ENCODE results near the gene NCR3LG1.

Gene NCR3LG1

DNA sequence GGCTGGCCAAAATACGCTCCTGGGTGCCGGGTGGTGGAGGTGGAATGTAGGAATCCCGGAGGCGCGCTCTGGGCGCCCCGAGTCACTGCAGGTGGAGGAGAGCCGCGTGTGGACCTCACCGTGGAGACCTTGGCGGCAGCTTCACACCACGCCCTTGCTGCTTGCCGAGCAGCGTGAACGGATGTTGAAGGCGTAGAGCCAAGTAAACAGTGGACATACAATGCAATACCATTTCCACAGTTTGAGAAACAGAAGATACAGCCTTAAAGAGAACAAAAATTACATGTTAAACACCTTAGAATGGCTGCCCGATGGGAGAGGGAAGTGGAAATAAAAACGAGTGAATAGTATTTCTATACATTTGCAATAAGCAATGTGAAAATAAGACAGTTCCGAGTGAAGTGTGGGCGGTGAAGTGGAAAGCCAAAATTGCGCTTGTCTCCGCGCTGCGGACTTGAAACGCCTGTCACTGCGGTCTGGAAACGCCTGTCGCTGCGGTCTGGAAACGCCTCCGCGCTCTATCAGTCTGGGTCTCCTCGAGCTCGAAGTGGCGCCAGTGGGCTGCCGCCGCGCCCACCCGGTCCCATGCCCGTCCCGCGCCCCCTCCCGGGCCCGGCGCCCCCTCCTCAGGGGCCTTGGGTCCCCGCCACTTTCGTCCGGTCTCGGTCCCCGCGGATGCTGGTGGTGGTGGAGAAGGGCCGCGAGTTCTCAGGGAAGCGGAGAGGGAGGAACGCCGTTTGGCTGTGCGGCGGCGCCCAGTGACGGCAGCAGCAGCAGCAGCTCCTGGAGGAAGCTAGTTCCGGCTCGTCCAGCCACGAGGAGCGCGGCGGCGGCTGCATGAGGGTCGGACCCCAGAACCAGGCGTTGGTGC is 1.6 kb downstream of the NCR3LG1 start:
- peak overlapping the region; percentile 78 for H3K4me3 Mint-ChIP-seq
- peak overlapping the region; percentile 46 for H3K27ac Mint-ChIP-seq
- H3K36me3 Mint-ChIP-seq = no peaks in the 10 kb centered on the region
- H3K9me3 Mint-ChIP-seq = no peaks in the 10 kb centered on the region
- peaks cover 11% of the 10 kb centered on the region for H3K27me3 Mint-ChIP-seq
- H3K4me1 Mint-ChIP-seq = peaks cover 20% of the 10 kb centered on the region
- DNase-seq (ENCODE audit: low spot score in 2 of 2) = peak; percentile 3 to 32
- peak; percentile 15 for ATAC-seq (ENCODE audit: low read depth)

DNA sequence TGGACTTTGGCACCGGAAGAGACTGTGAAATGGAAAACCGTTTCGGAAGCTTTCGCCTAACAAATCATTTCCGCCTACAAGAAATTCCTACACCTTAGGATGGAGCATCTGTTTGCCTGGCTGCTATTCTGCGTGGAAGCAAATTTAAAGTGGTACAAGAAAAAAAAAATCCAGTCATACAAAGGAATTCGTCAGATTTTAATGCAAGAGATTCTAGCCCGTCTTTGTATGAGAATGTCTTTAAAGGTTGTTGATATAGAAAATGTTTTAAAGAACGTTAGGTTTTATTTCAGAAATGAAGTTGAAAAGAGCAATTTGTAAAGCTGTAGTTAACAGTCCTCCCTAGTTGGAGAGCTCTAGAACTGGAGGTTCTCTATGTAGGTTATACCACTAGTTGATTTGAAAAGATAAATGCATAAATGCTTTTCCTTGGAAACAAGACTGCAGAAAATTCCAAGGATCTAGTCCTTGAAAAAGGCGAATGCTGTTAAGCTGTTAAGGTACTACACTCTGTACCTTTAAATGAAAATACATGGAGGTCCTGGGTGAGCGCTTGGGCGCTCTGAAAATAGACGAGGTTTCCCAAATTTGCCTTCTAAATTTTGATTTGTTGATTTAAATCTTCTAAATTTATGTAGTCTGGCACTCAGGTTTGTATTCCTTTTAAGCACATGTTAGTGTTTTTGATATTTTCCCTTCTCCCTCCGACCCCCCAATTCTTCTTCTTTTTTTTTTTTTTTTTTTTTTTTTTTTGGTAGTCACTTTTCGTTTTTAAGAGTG is 2.4 kb downstream of the NCR3LG1 start:
- Mint-ChIP-seq H3K9me3 (no peaks in the 10 kb centered on the region), H3K36me3 (no peaks in the 10 kb centered on the region), H3K4me3 (peak overlapping the region; percentile 78), H3K4me1 (peaks cover 20% of the 10 kb centered on the region), H3K27ac (no peak overlapping the region), H3K27me3 (peaks cover 11% of the 10 kb centered on the region)
- DNase-seq (ENCODE audit: low spot score in 2 of 2) = no peak
- ATAC-seq (ENCODE audit: low read depth) = no peak

- H3K27ac Mint-ChIP-seq = no peak overlapping the region
Measured at GRCh38 chr11:17354601-17354991, 3.0 kb downstream of the NCR3LG1 start.

GRCh38 chr11:17366495-17366894 is 14.9 kb downstream of the NCR3LG1 start:
- H3K27ac Mint-ChIP-seq = no peak overlapping the region
- H3K4me3 Mint-ChIP-seq = no peak overlapping the region
- no peaks in the 10 kb centered on the region for H3K4me1 Mint-ChIP-seq
- H3K27me3 Mint-ChIP-seq = peaks cover 5% of the 10 kb centered on the region
- ATAC-seq (ENCODE audit: low read depth) (no peak), DNase-seq (ENCODE audit: low spot score in 2 of 2) (no peak)
- H3K9me3 Mint-ChIP-seq = peaks cover 21% of the 10 kb centered on the region
- peaks cover 19% of the 10 kb centered on the region for H3K36me3 Mint-ChIP-seq

More at GRCh38 chr11:17354601-17354991, 3.0 kb downstream of the NCR3LG1 start:
- Mint-ChIP-seq H3K4me3 (peak overlapping the region; percentile 49), H3K4me1 (peaks cover 20% of the 10 kb centered on the region), H3K9me3 (no peaks in the 10 kb centered on the region), H3K27me3 (peaks cover 11% of the 10 kb centered on the region), H3K36me3 (no peaks in the 10 kb centered on the region)
- peak; percentile 52 to 69 for DNase-seq (ENCODE audit: low spot score in 2 of 2)
- ATAC-seq (ENCODE audit: low read depth) = peak; percentile 48

GRCh38 chr11:17368551-17368950 is 17.0 kb downstream of the NCR3LG1 start:
- peaks cover 20% of the 10 kb centered on the region for H3K36me3 Mint-ChIP-seq
- no peak overlapping the region for H3K4me3 Mint-ChIP-seq
- H3K4me1 Mint-ChIP-seq = no peaks in the 10 kb centered on the region
- DNase-seq (ENCODE audit: low spot score in 2 of 2) = no peak
- no peak for ATAC-seq (ENCODE audit: low read depth)
- peaks cover 32% of the 10 kb centered on the region for H3K9me3 Mint-ChIP-seq
- no peak overlapping the region for H3K27ac Mint-ChIP-seq
- peaks cover 5% of the 10 kb centered on the region for H3K27me3 Mint-ChIP-seq

DNA sequence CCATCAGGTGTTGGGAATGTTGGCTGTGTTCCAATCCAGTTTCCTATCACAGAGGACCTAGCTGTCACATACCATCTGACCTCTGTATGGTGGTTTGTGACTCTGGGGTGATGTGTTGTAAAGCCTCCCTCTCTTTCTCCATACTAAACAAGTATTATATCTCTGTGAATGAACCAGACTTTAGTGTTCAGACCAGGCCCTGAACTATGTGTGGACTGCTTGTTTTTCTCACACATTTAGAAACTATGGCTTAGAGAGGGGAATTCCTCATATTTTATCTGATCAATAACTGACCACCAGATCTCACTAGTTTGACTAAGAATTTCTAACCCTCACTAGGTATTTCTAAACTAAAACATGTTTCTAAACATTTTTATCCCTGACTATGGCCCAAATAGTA is 17.5 kb downstream of the NCR3LG1 start:
- ATAC-seq (ENCODE audit: low read depth) (no peak), DNase-seq (ENCODE audit: low spot score in 2 of 2) (no peak)
- Mint-ChIP-seq H3K4me3 (no peak overlapping the region), H3K27me3 (peaks cover 5% of the 10 kb centered on the region), H3K4me1 (no peaks in the 10 kb centered on the region), H3K27ac (no peak overlapping the region), H3K9me3 (peaks cover 32% of the 10 kb centered on the region), H3K36me3 (peaks cover 20% of the 10 kb centered on the region)

- DNase-seq (ENCODE audit: low spot score in 2 of 2) = no peak
Measured at GRCh38 chr11:17369684-17370243, 18.2 kb downstream of the NCR3LG1 start.

DNA sequence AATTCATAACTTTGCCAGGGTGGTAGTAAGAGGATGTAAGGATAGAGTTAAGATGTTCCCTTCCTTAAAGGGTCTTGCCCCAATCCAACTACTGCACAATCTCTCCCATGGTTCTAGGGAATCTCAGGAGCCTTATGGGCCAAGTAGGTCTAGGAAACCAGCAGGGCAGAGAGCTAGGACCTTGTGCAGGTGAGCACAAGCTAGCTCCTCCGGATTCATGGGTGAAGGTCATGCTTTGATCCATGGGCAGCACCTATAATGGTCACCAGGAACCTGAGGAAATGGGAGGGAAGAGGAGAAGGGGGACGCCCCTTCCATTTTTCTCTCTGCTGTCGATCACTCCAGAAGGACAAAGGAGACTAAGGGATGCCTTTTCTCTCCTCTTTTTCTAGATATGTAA is 20.0 kb downstream of the NCR3LG1 start:
- H3K9me3 Mint-ChIP-seq = peaks cover 32% of the 10 kb centered on the region
- peaks cover 20% of the 10 kb centered on the region for H3K36me3 Mint-ChIP-seq
- no peak for ATAC-seq (ENCODE audit: low read depth)
- H3K4me3 Mint-ChIP-seq = no peak overlapping the region
- no peaks in the 10 kb centered on the region for H3K4me1 Mint-ChIP-seq
- no peak for DNase-seq (ENCODE audit: low spot score in 2 of 2)
- H3K27ac Mint-ChIP-seq = no peak overlapping the region
- peaks cover 5% of the 10 kb centered on the region for H3K27me3 Mint-ChIP-seq

More at GRCh38 chr11:17369684-17370243, 18.2 kb downstream of the NCR3LG1 start:
- Mint-ChIP-seq H3K27me3 (peaks cover 5% of the 10 kb centered on the region), H3K27ac (no peak overlapping the region), H3K4me1 (no peaks in the 10 kb centered on the region), H3K4me3 (no peak overlapping the region), H3K36me3 (peaks cover 20% of the 10 kb centered on the region), H3K9me3 (peaks cover 32% of the 10 kb centered on the region)
- no peak for ATAC-seq (ENCODE audit: low read depth)

DNA sequence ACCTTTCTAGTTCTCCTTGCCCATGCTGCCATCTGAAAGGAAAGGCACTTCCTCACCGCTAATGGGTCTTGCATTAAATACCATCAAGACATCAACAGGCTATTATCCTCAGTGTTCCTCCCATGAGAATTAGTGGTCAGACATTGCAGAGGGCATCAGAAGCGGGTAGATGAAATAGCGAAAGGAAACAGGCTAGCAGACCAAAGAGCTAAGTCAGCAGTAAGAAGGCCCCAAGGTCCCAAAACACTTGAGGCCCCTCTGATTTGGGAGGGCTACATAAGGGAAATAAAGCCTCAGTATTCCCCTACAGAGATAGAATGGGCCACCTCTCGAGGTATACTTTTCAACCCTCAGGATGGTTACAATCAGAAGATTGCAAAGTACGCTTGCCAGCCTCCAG is 23.9 kb downstream of the NCR3LG1 start:
- Mint-ChIP-seq H3K9me3 (peaks cover 24% of the 10 kb centered on the region), H3K27ac (no peak overlapping the region), H3K4me3 (no peak overlapping the region), H3K36me3 (peaks cover 13% of the 10 kb centered on the region), H3K4me1 (no peaks in the 10 kb centered on the region), H3K27me3 (peaks cover 1% of the 10 kb centered on the region)
- ATAC-seq (ENCODE audit: low read depth) (no peak), DNase-seq (ENCODE audit: low spot score in 2 of 2) (no peak)

DNA sequence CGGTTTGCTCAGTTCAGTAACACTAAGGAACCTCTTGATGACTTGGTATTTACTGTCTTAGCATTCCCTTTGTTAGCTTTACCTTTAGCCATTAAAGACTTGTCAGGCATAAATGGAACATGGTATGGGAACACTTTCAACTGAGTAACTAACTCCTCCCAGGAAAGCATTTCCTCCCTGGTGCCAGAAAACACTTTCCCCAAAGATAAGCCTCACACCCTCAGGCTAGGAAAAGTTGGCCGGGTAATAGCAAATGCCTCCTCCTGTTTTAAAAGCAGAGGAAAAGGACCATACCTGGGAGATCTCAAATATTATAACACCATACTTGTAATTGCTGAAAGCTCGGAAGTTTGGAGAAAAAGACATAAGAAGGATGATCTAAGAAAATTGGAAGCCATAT is 24.9 kb downstream of the NCR3LG1 start:
- Mint-ChIP-seq H3K9me3 (peaks cover 16% of the 10 kb centered on the region), H3K4me3 (no peak overlapping the region), H3K27ac (no peak overlapping the region), H3K4me1 (no peaks in the 10 kb centered on the region), H3K27me3 (no peaks in the 10 kb centered on the region), H3K36me3 (peaks cover 7% of the 10 kb centered on the region)
- no peak for ATAC-seq (ENCODE audit: low read depth)
- DNase-seq (ENCODE audit: low spot score in 2 of 2) = no peak

DNA sequence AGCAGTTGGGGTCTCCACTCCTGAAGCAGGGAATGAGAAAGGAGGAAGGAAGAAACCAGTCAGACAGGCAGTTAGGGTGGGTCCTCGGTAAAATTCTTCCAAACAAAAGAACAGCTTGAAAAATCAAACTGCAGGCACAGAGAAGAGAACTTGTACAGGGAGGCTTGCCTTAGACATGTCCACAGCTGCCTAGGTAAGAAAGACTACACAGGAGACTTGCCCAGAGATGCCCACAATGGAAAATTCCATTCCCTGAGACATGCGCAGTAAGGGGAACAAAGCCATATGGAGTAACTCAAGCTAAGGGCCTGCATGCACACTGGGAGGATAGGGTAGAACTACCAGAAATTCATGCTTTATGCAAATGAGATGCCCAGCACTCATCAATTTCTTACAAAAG is 27.1 kb downstream of the NCR3LG1 start:
- ATAC-seq (ENCODE audit: low read depth) (no peak), DNase-seq (ENCODE audit: low spot score in 2 of 2) (no peak)
- no peaks in the 10 kb centered on the region for H3K4me1 Mint-ChIP-seq
- H3K27me3 Mint-ChIP-seq = no peaks in the 10 kb centered on the region
- H3K9me3 Mint-ChIP-seq = peaks cover 3% of the 10 kb centered on the region
- H3K27ac Mint-ChIP-seq = no peak overlapping the region
- peaks cover 2% of the 10 kb centered on the region for H3K36me3 Mint-ChIP-seq
- no peak overlapping the region for H3K4me3 Mint-ChIP-seq

GRCh38 chr11:17379383-17380180 is 28.0 kb downstream of the NCR3LG1 start:
- DNase-seq (ENCODE audit: low spot score in 2 of 2) (no peak), ATAC-seq (ENCODE audit: low read depth) (no peak)
- no peaks in the 10 kb centered on the region for H3K27me3 Mint-ChIP-seq
- no peak overlapping the region for H3K4me3 Mint-ChIP-seq
- H3K9me3 Mint-ChIP-seq = peaks cover 3% of the 10 kb centered on the region
- peaks cover 2% of the 10 kb centered on the region for H3K36me3 Mint-ChIP-seq
- H3K4me1 Mint-ChIP-seq = no peaks in the 10 kb centered on the region
- no peak overlapping the region for H3K27ac Mint-ChIP-seq

- Mint-ChIP-seq H3K27ac (no peak overlapping the region), H3K9me3 (peaks cover 3% of the 10 kb centered on the region), H3K27me3 (no peaks in the 10 kb centered on the region), H3K4me1 (no peaks in the 10 kb centered on the region), H3K36me3 (peaks cover 2% of the 10 kb centered on the region), H3K4me3 (no peak overlapping the region)
- DNase-seq (ENCODE audit: low spot score in 2 of 2) (no peak), ATAC-seq (ENCODE audit: low read depth) (no peak)
Measured at GRCh38 chr11:17381156-17381555, 29.6 kb downstream of the NCR3LG1 start.
